Measurements from ENCODE around the gene SULT4A1. TPM values are rescaled to one million over a fixed set of nuclear protein-coding genes. Genes with fewer than 3 reads are reported as not detected.

Gene SULT4A1
- total RNA-seq, 6 experiments from 2014 or later, result not detected

DNA sequence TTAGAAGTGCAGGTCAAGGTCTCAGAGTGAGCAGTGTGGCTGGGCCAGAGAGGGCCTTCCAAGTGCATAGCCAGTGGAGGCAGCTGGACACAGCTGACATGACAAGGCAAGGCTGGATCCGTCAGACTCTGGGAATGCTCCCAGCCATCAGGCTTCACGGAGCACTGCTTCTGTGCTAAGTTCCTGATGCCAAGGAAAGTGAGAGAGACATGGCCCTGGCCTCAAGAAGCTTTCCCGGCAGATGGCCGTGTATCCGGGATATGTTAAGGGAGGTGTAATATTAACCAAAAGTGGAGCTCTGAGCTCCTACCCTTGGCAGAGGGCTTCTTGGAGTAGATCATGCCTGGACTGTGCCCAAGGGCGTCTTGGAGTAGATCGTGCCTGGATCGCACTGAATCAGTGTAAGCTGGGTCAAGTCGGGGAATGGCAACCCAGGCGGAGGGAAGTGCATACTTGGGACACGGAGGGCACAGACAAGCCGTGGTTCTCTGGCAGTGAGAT is 42.8 kb downstream of the SULT4A1 start:
- Mint-ChIP-seq H3K4me3 (no peak overlapping the region), H3K4me1 (ENCODE audit: low read depth) (no peaks in the 10 kb centered on the region), H3K36me3 (ENCODE audit: low read depth) (no peaks in the 10 kb centered on the region), H3K27me3 (ENCODE audit: insufficient read depth) (peaks cover 35% of the 10 kb centered on the region), H3K27ac (no peak overlapping the region), H3K9me3 (no peaks in the 10 kb centered on the region)
- DNase-seq, result no peak
- TF ChIP-seq, protein P1, sequence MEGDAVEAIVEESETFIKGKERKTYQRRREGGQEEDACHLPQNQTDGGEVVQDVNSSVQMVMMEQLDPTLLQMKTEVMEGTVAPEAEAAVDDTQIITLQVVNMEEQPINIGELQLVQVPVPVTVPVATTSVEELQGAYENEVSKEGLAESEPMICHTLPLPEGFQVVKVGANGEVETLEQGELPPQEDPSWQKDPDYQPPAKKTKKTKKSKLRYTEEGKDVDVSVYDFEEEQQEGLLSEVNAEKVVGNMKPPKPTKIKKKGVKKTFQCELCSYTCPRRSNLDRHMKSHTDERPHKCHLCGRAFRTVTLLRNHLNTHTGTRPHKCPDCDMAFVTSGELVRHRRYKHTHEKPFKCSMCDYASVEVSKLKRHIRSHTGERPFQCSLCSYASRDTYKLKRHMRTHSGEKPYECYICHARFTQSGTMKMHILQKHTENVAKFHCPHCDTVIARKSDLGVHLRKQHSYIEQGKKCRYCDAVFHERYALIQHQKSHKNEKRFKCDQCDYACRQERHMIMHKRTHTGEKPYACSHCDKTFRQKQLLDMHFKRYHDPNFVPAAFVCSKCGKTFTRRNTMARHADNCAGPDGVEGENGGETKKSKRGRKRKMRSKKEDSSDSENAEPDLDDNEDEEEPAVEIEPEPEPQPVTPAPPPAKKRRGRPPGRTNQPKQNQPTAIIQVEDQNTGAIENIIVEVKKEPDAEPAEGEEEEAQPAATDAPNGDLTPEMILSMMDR (IDR thresholded peaks at IDR 0.05), result no peak

DNA sequence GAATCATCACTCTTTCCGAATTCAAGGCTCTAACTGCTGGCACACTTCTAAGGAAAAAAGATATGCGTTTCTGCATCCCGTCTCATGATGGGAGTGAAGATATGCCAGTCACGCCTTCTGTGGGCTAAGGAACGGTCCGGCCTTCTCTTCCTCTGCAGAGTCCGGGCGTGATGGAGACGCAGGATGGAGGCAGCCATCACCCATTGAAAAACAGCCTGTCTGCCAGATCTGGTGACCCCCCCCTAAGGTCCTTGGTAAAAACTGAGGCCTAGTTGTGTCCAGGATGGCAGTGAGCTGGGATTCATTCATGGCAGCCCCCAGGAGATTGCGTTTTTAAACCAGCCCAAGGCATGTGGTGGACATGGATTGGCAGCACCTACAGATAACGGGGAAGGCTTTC is 43.3 kb downstream of the SULT4A1 start:
- no peak overlapping the region for H3K27ac Mint-ChIP-seq
- no peak overlapping the region for H3K4me3 Mint-ChIP-seq
- TF ChIP-seq, protein P1 (IDR thresholded peaks at IDR 0.05), result no peak
- H3K27me3 Mint-ChIP-seq (ENCODE audit: insufficient read depth), result peaks cover 35% of the 10 kb centered on the region
- no peaks in the 10 kb centered on the region for H3K36me3 Mint-ChIP-seq (ENCODE audit: low read depth)
- no peaks in the 10 kb centered on the region for H3K4me1 Mint-ChIP-seq (ENCODE audit: low read depth)
- DNase-seq, result no peak
- no peaks in the 10 kb centered on the region for H3K9me3 Mint-ChIP-seq

DNA sequence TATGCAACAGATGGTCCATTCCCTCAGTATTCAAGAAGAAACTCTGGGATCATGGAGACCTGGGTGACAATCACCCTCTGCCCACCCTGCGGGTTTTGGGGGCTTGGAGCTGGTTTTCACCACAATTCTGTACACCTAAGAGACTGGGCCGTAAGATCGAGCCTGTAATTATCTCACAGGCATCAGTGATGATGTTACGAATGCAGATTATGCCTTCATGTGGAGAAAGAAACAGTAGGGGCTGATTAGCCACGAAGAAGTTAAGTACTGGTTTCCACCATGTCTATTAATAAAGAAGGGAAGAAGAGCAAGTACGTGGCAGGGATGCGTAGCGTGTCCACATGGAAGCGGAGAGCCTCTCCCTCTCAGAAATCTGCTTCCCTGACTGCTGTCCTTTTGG is 44.9 kb downstream of the SULT4A1 start:
- no peaks in the 10 kb centered on the region for H3K9me3 Mint-ChIP-seq
- no peak overlapping the region for H3K4me3 Mint-ChIP-seq
- no peak overlapping the region for H3K27ac Mint-ChIP-seq
- peaks cover 10% of the 10 kb centered on the region for H3K4me1 Mint-ChIP-seq (ENCODE audit: low read depth)
- no peak for DNase-seq
- H3K36me3 Mint-ChIP-seq (ENCODE audit: low read depth), result no peaks in the 10 kb centered on the region
- TF ChIP-seq, protein P1 (IDR thresholded peaks at IDR 0.05), result no peak
- H3K27me3 Mint-ChIP-seq (ENCODE audit: insufficient read depth), result peaks cover 29% of the 10 kb centered on the region

DNA sequence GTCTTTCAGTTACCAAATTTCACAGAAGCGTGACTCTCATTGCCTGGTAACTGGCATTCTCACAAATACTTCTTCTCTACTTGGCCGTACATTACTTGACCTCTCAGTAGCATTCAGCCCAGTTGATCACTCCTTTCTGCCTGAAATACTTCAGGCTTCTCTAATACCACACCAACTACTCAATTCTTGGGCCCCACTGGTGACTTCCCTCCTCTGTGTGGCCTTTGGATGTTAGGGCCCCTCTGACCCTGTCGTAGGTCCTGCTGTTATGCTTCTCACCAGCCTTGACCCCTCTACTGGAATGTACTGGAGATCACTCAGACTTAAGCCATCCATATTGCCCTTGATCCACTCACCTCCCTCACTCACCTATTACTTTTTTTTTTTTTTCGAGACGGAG is 48.0 kb downstream of the SULT4A1 start:
- H3K36me3 Mint-ChIP-seq (ENCODE audit: low read depth), result no peaks in the 10 kb centered on the region
- TF ChIP-seq, protein P1 (IDR thresholded peaks at IDR 0.05), result no peak
- H3K27me3 Mint-ChIP-seq (ENCODE audit: insufficient read depth), result peaks cover 13% of the 10 kb centered on the region
- no peak for DNase-seq
- no peak overlapping the region for H3K27ac Mint-ChIP-seq
- H3K9me3 Mint-ChIP-seq, result no peaks in the 10 kb centered on the region
- H3K4me3 Mint-ChIP-seq, result no peak overlapping the region
- peaks cover 18% of the 10 kb centered on the region for H3K4me1 Mint-ChIP-seq (ENCODE audit: low read depth)

DNA sequence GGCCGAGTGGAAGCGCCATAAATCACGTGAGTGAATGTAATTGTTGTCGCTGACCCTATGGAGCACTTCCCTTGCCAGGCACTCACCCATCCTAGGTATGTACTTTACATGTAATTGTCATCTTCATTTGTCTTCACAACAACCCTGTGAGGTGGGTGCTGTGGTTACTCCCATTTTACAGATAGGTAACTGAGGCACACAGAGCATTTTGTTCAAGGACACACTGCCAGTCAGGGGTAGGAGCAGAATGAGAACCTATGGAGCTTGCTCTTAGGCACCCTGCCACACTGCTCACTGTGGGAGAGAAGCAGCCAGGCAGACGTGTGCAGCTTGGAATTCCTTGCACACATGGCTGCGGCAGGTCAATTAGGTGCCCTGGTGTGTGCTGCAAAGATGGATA is 49.4 kb downstream of the SULT4A1 start:
- H3K27ac Mint-ChIP-seq, result peak overlapping the region; percentile 88
- peaks cover 18% of the 10 kb centered on the region for H3K4me1 Mint-ChIP-seq (ENCODE audit: low read depth)
- TF ChIP-seq, protein P1 (IDR thresholded peaks at IDR 0.05), result no peak
- peaks cover 4% of the 10 kb centered on the region; the same call in 1 of the 2 replicates for H3K27me3 Mint-ChIP-seq (ENCODE audit: insufficient read depth)
- H3K9me3 Mint-ChIP-seq, result no peaks in the 10 kb centered on the region
- no peak for DNase-seq
- no peaks in the 10 kb centered on the region for H3K36me3 Mint-ChIP-seq (ENCODE audit: low read depth)
- peak overlapping the region; percentile 89 for H3K4me3 Mint-ChIP-seq

Measured in HFFc6 (cell line).